A673 (cell line): ENCODE results near the gene TGM6.

ENCODE experiments used
- EZH2 ChIP-seq: fragments of 200-600 bp; sonication (generic); IDR thresholded peaks from 2 replicates; pipeline ENCODE4 v1.6.1; 2017; ENCODE audit warnings: borderline replicate concordance, low read depth, mild to moderate bottlenecking, mixed read lengths, antibody characterized with exemption, low read length; ENCODE audit not compliant: poor library complexity, severe bottlenecking
- TF ChIP-seq, protein P1 (sequence below): fragments of 300-800, 200-600 bp; sonication (generic); conservative IDR thresholded peaks from 2 replicates; pipeline ENCODE4 v1.5.1; 2017; ENCODE audit warnings: low read depth, mild to moderate bottlenecking, antibody characterized with exemption, low read length, moderate library complexity, mixed read lengths

DNA sequence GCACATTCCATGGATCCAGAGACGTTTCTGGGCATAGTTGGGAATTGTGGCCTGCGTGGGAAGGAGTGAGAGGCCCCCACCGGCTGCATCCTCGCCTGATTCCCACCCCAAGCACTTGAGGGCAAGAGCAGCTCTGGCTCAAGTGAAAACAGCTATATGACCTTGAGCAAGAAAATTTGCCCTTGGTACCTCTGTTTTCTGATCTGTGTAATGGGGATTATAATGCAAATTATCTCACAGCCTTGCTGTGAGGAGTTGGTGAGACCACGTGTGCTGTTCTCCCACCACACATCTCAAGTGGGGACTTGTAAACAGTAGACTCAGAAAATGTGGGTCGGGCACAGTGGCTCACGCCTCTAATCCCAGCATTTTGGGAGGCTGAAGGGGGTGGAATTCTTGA lies 602 bp downstream of the TGM6 start:
- TF ChIP-seq, protein P1, sequence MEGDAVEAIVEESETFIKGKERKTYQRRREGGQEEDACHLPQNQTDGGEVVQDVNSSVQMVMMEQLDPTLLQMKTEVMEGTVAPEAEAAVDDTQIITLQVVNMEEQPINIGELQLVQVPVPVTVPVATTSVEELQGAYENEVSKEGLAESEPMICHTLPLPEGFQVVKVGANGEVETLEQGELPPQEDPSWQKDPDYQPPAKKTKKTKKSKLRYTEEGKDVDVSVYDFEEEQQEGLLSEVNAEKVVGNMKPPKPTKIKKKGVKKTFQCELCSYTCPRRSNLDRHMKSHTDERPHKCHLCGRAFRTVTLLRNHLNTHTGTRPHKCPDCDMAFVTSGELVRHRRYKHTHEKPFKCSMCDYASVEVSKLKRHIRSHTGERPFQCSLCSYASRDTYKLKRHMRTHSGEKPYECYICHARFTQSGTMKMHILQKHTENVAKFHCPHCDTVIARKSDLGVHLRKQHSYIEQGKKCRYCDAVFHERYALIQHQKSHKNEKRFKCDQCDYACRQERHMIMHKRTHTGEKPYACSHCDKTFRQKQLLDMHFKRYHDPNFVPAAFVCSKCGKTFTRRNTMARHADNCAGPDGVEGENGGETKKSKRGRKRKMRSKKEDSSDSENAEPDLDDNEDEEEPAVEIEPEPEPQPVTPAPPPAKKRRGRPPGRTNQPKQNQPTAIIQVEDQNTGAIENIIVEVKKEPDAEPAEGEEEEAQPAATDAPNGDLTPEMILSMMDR, result no peak
- TF ChIP-seq EZH2, result no peak
